NB4 (cell line): ENCODE results near the gene MEF2A.

Experiments used
- CTCF ChIP-seq: IDR thresholded peaks from one replicate; pipeline ENCODE4 v1.5.1; 2012; ENCODE audit warnings: low read depth, low read length
- MYC ChIP-seq: IDR thresholded peaks from 2 replicates; pipeline ENCODE4 v1.6.1; 2011; ENCODE audit warnings: low read depth, low read length
- POLR2A ChIP-seq: IDR thresholded peaks from 2 replicates; pipeline ENCODE4 v1.6.1; 2011; ENCODE audit warnings: mild to moderate bottlenecking; ENCODE audit not compliant: insufficient read length; ENCODE audit errors: extremely low read depth
- TF ChIP-seq, protein P1 (sequence below): IDR thresholded peaks from 2 replicates; pipeline ENCODE4 v1.6.1; 2011; ENCODE audit warnings: low read depth, low read length

GRCh38 chr15:99738021-99738847, 172.4 kb downstream of the MEF2A start:
- TF ChIP-seq CTCF: no peak
- TF ChIP-seq, protein P1, sequence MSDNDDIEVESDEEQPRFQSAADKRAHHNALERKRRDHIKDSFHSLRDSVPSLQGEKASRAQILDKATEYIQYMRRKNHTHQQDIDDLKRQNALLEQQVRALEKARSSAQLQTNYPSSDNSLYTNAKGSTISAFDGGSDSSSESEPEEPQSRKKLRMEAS: no peak
- no peak for TF ChIP-seq POLR2A
- TF ChIP-seq MYC: no peak
